ENCODE measurements around the gene JUP. TPM values are rescaled to one million over a fixed set of nuclear protein-coding genes. Genes with fewer than 3 reads are reported as not detected.

Gene JUP
- polyA plus RNA-seq, 1 donor from 2014 or later: 46.1 TPM

DNA sequence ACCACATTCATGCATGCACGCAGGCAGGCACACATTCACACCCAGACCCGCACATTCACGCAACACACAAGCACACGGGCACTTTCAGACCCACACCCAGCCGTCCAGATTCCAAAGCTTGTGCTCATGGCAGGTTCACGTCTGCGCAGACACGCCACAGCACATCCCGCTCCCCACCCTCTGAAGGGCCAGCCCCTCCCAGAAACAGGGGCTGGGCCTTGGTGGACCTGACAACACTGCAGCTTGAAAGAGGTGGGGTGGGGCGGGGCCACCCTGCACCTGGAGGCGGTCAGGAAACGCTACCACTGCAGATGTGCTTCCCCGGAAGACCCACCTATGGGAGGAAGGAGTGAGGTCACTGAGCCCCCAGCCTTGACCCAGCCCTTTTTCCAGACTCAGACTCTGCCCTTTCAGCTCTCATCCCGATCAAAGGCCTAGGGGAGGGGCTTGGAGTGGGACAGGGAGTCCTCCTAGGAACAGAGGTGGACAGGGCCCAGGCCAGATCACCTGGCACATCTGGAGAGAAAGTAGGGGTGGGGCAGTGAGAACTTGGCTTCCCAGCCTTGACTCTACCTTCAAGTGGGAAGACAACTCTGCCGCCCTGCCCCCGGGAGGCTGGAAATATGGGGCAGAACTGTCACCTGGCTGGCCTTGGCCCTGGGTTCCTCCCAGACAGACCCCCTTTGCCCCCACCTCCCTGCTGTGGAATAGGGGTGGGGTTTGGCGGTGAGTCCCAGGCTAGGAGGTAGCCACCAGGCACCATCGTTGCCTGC is 14.3 kb upstream of the JUP start:
- H3K4me2 ChIP-seq (ENCODE audit: low read length): no peak overlapping the region
- H2AFZ ChIP-seq (ENCODE audit: low read depth, low read length): no peak overlapping the region
- no peaks in the 10 kb centered on the region for H3K27me3 ChIP-seq (ENCODE audit: insufficient read depth, low read depth, low read length)
- no peaks in the 10 kb centered on the region for H3F3A ChIP-seq (ENCODE audit: insufficient read depth, low read length, poor library complexity, severe bottlenecking)
- no peak for TF ChIP-seq TAF1 (IDR thresholded peaks at IDR 0.05; ENCODE audit: low read depth)
- TF ChIP-seq POLR2AphosphoS5 (IDR thresholded peaks at IDR 0.05): no peak
- TF ChIP-seq EP300 (conservative IDR thresholded peaks at IDR 0.05; ENCODE audit: poor library complexity, severe bottlenecking): no peak
- TF ChIP-seq REST (IDR thresholded peaks at IDR 0.05; ENCODE audit: borderline replicate concordance): no peak
- TF ChIP-seq MXI1 (conservative IDR thresholded peaks at IDR 0.05; ENCODE audit: poor library complexity, severe bottlenecking): no peak
- no peak for TF ChIP-seq RAD21 (conservative IDR thresholded peaks at IDR 0.05)
- no peak for TF ChIP-seq SMC3 (conservative IDR thresholded peaks at IDR 0.05; ENCODE audit: poor library complexity)
- no peak for TF ChIP-seq CTCF (IDR thresholded peaks at IDR 0.05; ENCODE audit: poor library complexity, severe bottlenecking)
- H3K79me2 ChIP-seq (replicated peaks; ENCODE audit: insufficient read depth, low read length): no peaks in the 10 kb centered on the region
- H3K27ac ChIP-seq (ENCODE audit: low read length): no peak overlapping the region
- no peaks in the 10 kb centered on the region for H4K20me1 ChIP-seq (ENCODE audit: insufficient read depth)
- no peaks in the 10 kb centered on the region for H3K9me2 ChIP-seq (ENCODE audit: insufficient read depth, low read length)
- H3K9me3 ChIP-seq (ENCODE audit: low read length): no peaks in the 10 kb centered on the region
- H3K4me3 ChIP-seq (ENCODE audit: low read length): no peak overlapping the region
- H3K36me3 ChIP-seq (ENCODE audit: insufficient read depth, low read length): no peaks in the 10 kb centered on the region
- H3K9ac ChIP-seq (ENCODE audit: low read length): no peak overlapping the region

DNA sequence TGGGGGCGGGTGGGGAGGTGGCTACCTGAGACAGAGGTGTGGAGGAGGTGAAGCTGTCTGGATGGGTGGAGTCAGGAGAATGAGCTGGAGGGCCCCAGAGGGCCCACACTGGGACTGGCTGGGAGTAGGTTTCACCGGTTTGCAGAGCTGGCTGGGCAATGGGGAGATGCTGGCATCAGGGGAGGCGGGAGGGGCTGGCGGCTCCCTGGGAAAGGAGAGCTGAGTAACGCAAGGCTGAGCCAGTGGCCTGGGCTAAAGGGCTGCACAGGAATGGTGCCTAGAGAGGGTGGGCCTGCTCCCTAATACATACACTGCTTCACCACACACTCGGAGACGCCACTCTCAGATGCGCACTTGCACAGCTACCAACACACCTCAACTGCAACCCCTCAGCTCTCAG is 12.9 kb upstream of the JUP start:
- Histone ChIP-seq H3K9me2 (ENCODE audit: insufficient read depth, low read length) (no peaks in the 10 kb centered on the region), H3K36me3 (ENCODE audit: insufficient read depth, low read length) (no peaks in the 10 kb centered on the region), H3K9ac (ENCODE audit: low read length) (no peak overlapping the region), H3K9me3 (ENCODE audit: low read length) (no peaks in the 10 kb centered on the region), H3K27ac (ENCODE audit: low read length) (no peak overlapping the region), H4K20me1 (ENCODE audit: insufficient read depth) (no peaks in the 10 kb centered on the region), H3K4me3 (ENCODE audit: low read length) (no peak overlapping the region), H3F3A (ENCODE audit: insufficient read depth, low read length, poor library complexity, severe bottlenecking) (no peaks in the 10 kb centered on the region), H3K4me2 (ENCODE audit: low read length) (no peak overlapping the region), H2AFZ (ENCODE audit: low read depth, low read length) (no peak overlapping the region), H3K27me3 (ENCODE audit: insufficient read depth, low read depth, low read length) (no peaks in the 10 kb centered on the region), H3K79me2 (replicated peaks; ENCODE audit: insufficient read depth, low read length) (no peaks in the 10 kb centered on the region)
- no peak for TF ChIP-seq EP300 (conservative IDR thresholded peaks at IDR 0.05; ENCODE audit: poor library complexity, severe bottlenecking)
- no peak for TF ChIP-seq CTCF (IDR thresholded peaks at IDR 0.05; ENCODE audit: poor library complexity, severe bottlenecking)
- no peak for TF ChIP-seq EZH2 (IDR thresholded peaks at IDR 0.05; ENCODE audit: borderline replicate concordance, insufficient read depth, low read length, poor library complexity, severe bottlenecking)
- TF ChIP-seq POLR2AphosphoS5 (IDR thresholded peaks at IDR 0.05): no peak
- TF ChIP-seq RAD21 (conservative IDR thresholded peaks at IDR 0.05): no peak
- no peak for TF ChIP-seq MXI1 (conservative IDR thresholded peaks at IDR 0.05; ENCODE audit: poor library complexity, severe bottlenecking)
- no peak for TF ChIP-seq SMC3 (conservative IDR thresholded peaks at IDR 0.05; ENCODE audit: poor library complexity)
- TF ChIP-seq REST (IDR thresholded peaks at IDR 0.05; ENCODE audit: borderline replicate concordance): no peak
- no peak for TF ChIP-seq TAF1 (IDR thresholded peaks at IDR 0.05; ENCODE audit: low read depth)

All from neural cell (in vitro differentiated cells).